Tibial nerve (tissue), 4 donors: ENCODE results near the gene HOXB4.

ENCODE experiments used
- EP300 ChIP-seq, 2 donors: sonication (generic); formaldehyde crosslinking; IDR thresholded peaks; one replicate each; pipeline ENCODE4 v1.6.1; 2017; ENCODE audit warnings: antibody characterized with exemption in 2 of 2, mild to moderate bottlenecking in 1 of 2
- TF ChIP-seq, protein P1 (sequence below), 5 experiments: fragments of 200-600 bp in 3 of 5; fragments of 450-650 bp in 2 of 5; sonication (generic) in 3 of 5; IDR thresholded peaks; one replicate each; pipeline ENCODE4 v1.5.1; 2016 to 2019; ENCODE audit warnings: antibody characterized with exemption in 5 of 5, mild to moderate bottlenecking in 3 of 5, moderate library complexity in 2 of 5

DNA sequence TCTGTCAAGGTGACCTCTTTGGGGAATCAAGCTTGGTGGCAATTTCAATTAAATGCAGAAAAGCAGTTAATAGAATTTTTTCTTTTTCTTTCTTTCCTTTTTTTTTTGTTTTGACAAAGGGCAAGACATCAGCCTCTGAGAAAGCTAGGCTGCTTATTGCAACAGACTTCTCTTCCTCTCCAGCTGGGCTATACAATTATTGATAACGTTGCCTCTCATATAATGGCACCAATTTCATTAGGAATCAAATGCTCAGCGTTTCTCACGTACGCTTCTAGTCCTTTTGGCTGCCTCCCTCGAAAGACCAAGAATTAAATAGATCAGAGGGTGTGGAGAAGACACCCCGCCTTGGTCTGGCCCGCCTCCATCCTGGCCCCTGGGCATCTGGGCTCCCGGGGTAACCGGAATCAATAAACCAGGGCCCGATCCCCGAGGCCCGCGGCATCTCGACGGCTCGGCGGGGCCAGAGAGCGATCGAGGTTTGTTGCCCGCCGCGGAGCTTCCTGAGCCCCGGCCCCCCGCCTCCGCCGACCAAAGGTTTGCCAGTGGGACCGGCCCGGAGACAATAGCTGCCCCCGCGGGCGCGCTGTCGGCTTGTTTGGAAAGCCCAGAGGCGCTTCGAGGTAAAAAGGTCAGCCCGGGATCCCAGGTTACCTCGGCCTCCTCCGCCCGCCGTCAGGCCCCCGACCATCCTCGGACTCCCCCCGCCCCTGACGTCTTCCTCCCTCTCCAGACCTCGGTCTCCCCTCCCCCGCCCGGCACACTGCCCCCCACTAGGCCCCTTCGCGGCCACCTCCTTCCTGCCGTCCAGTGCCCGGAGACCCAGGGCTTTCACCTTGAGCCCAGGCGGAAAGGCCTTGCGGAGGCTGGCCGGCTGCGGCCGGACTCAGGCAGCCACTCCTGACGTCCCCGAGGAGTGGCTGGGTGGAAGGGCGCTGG lies 51.3 kb downstream of the HOXB4 start:
- TF ChIP-seq EP300 (IDR thresholded peaks at IDR 0.05), result no peak
- TF ChIP-seq, protein P1, sequence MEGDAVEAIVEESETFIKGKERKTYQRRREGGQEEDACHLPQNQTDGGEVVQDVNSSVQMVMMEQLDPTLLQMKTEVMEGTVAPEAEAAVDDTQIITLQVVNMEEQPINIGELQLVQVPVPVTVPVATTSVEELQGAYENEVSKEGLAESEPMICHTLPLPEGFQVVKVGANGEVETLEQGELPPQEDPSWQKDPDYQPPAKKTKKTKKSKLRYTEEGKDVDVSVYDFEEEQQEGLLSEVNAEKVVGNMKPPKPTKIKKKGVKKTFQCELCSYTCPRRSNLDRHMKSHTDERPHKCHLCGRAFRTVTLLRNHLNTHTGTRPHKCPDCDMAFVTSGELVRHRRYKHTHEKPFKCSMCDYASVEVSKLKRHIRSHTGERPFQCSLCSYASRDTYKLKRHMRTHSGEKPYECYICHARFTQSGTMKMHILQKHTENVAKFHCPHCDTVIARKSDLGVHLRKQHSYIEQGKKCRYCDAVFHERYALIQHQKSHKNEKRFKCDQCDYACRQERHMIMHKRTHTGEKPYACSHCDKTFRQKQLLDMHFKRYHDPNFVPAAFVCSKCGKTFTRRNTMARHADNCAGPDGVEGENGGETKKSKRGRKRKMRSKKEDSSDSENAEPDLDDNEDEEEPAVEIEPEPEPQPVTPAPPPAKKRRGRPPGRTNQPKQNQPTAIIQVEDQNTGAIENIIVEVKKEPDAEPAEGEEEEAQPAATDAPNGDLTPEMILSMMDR (IDR thresholded peaks at IDR 0.05), result no peak
